Endothelial cell of umbilical vein (primary cell): Measurements from ENCODE around the gene TFDP2. TPM values are rescaled to one million over a fixed set of nuclear protein-coding genes. Genes with fewer than 3 reads are reported as not detected.

Source experiments
- BruUV-seq: library from RNA; stranded (reverse); fragments of 400-500 nt; replicated peaks from 2 replicates; lab custom pipeline; 2021; lab: Mats Ljungman, UMichigan
- CTCF ChIA-PET: fragments of 300-600, 350-600 bp; sonication (Branson Sonifier 250); formaldehyde crosslinking; loops from one replicate; lab custom pipeline; 2021; ENCODE audit warnings: antibody characterized with exemption, inconsistent platforms; lab: Charles Lee
- POLR2A ChIA-PET: fragments of 300-600, 350-600 bp; sonication (Branson Sonifier 250); formaldehyde crosslinking; loops from one replicate; lab custom pipeline; 2021; ENCODE audit warnings: antibody characterized with exemption, inconsistent platforms; lab: Charles Lee
- DNase-seq: peaks from one replicate; pipeline ENCODE4 v3.0.0-alpha.2; 2011; ENCODE audit warnings: low read depth, low spot score
- FAIRE-seq: peaks from 2 replicates; lab custom pipeline; 2011; peaks lifted over from hg19 to GRCh38; lab: Jason Lieb, UNC
- H2AFZ ChIP-seq: 2 replicates; pipeline ENCODE4 v1.6.0; 2012; ENCODE audit warnings: low read depth, low read length, control low read depth, inconsistent platforms
- H3K27ac ChIP-seq: 2 replicates; pipeline ENCODE4 v1.5.1; 2011; ENCODE audit warnings: low read depth, mild to moderate bottlenecking, control low read depth, low read length, moderate library complexity; ENCODE audit not compliant: insufficient read depth
- H3K27me3 ChIP-seq, 2 experiments: 2 replicates each; pipeline versions ENCODE4 v1.6.0 to v1.6.1; 2011; ENCODE audit warnings: low read length in 2 of 2, mixed read lengths in 1 of 2; ENCODE audit not compliant: control insufficient read depth in 2 of 2, insufficient read depth in 2 of 2
- H3K36me3 ChIP-seq, 2 experiments: 2 replicates in 1 of 2; 3 replicates in 1 of 2; pipeline ENCODE4 v1.5.1; 2011; ENCODE audit warnings: low read length in 2 of 2, mild to moderate bottlenecking in 1 of 2, moderate library complexity in 1 of 2; ENCODE audit not compliant: control insufficient read depth in 2 of 2, insufficient read depth in 2 of 2; ENCODE audit errors: extremely low read depth in 1 of 2
- H3K4me1 ChIP-seq: 3 replicates; pipeline ENCODE4 v1.5.1; 2011; ENCODE audit warnings: mild to moderate bottlenecking, low read length; ENCODE audit not compliant: control insufficient read depth, insufficient read depth; ENCODE audit errors: extremely low read depth
- H3K4me2 ChIP-seq: 2 replicates; pipeline ENCODE4 v1.6.1; 2011; ENCODE audit warnings: low read length, control low read depth, mixed read lengths; ENCODE audit not compliant: insufficient read depth
- H3K4me3 ChIP-seq, 3 experiments: fragments of 200-600 bp in 1 of 3; sonication (generic), shearing (Covaris generic) in 1 of 3; replicated peaks in 1 of 3; 2 replicates each; pipeline ENCODE4 v1.5.1; 2011 to 2016; ENCODE audit warnings: control low read depth in 3 of 3, low read length in 3 of 3, mild to moderate bottlenecking in 2 of 3, inconsistent platforms in 1 of 3, low read depth in 1 of 3, moderate library complexity in 1 of 3; ENCODE audit not compliant: insufficient read depth in 1 of 3
- H3K79me2 ChIP-seq: 2 replicates; pipeline ENCODE4 v1.6.0; 2012; ENCODE audit warnings: low read length, inconsistent platforms; ENCODE audit not compliant: control insufficient read depth, insufficient read depth
- H3K9ac ChIP-seq: replicated peaks from 2 replicates; pipeline ENCODE3; 2011; ENCODE audit warnings: low read length, control low read depth; ENCODE audit not compliant: insufficient read depth; ENCODE audit errors: extremely low read depth
- H3K9me1 ChIP-seq: replicated peaks from 3 replicates; pipeline ENCODE4 v1.6.0; 2011; ENCODE audit warnings: mild to moderate bottlenecking, low read length; ENCODE audit not compliant: control insufficient read depth, insufficient read depth; ENCODE audit errors: extremely low read depth
- H3K9me3 ChIP-seq: replicated peaks from 2 replicates; pipeline ENCODE4 v1.5.1; 2012; ENCODE audit warnings: low read length, inconsistent platforms; ENCODE audit not compliant: control insufficient read depth, insufficient read depth
- H4K20me1 ChIP-seq: replicated peaks from 2 replicates; pipeline ENCODE3; 2011; ENCODE audit warnings: mild to moderate bottlenecking, low read length; ENCODE audit not compliant: control insufficient read depth, insufficient read depth; ENCODE audit errors: extremely low read depth
- CTCF ChIP-seq, 2 donors: IDR thresholded peaks; 1 replicate in 1 of 2; 2 replicates in 1 of 2; pipeline ENCODE4 v1.5.1; 2011; ENCODE audit warnings: low read length in 2 of 2, mild to moderate bottlenecking in 2 of 2, moderate library complexity in 2 of 2, control low read depth in 1 of 2, inconsistent platforms in 1 of 2, low read depth in 1 of 2; ENCODE audit not compliant: insufficient read depth in 1 of 2; ENCODE audit errors: extremely low read depth in 1 of 2
- EZH2 ChIP-seq: IDR thresholded peaks from 2 replicates; pipeline ENCODE4 v1.6.1; 2012; ENCODE audit warnings: borderline replicate concordance, low read depth, mild to moderate bottlenecking, moderate library complexity, low read length, inconsistent platforms; ENCODE audit not compliant: severe bottlenecking
- FOS ChIP-seq: IDR thresholded peaks from 2 replicates; pipeline ENCODE4 v1.6.1; 2011; ENCODE audit warnings: mild to moderate bottlenecking, low read length, moderate library complexity, borderline replicate concordance; ENCODE audit not compliant: insufficient read depth
- GATA2 ChIP-seq: IDR thresholded peaks from 2 replicates; pipeline ENCODE4 v1.7.0; 2011; ENCODE audit warnings: low read depth, mild to moderate bottlenecking, moderate library complexity, mixed read lengths, low read length; ENCODE audit not compliant: insufficient read length, insufficient read depth
- JUN ChIP-seq: IDR thresholded peaks from 2 replicates; pipeline ENCODE4 v1.6.1; 2011; ENCODE audit warnings: borderline replicate concordance, low read depth; ENCODE audit not compliant: insufficient read length, insufficient read depth
- MAX ChIP-seq: IDR thresholded peaks from 2 replicates; pipeline ENCODE4 v1.6.1; 2011; ENCODE audit not compliant: insufficient read depth, insufficient read length
- MYC ChIP-seq: IDR thresholded peaks from one replicate; pipeline ENCODE4 v1.6.1; 2011; ENCODE audit warnings: mild to moderate bottlenecking, low read depth, low read length
- POLR2A ChIP-seq: IDR thresholded peaks from 2 replicates; pipeline ENCODE4 v1.6.1; 2012; ENCODE audit warnings: low read depth, mild to moderate bottlenecking, control low read depth, low read length
- POLR2AphosphoS5 ChIP-seq: IDR thresholded peaks from 2 replicates; pipeline ENCODE4 v1.6.1; 2012; ENCODE audit warnings: low read depth, mild to moderate bottlenecking, control low read depth, low read length, moderate library complexity; ENCODE audit not compliant: insufficient read depth
- dilution Hi-C: fragments of 300-500 bp; cut with MboI; formaldehyde crosslinking; loops from one replicate; pipeline ENCODE4 v1.15.0; 2019; ENCODE audit warnings: low sequenced_read_pairs; ENCODE audit not compliant: extremely low pct_ligation_motif_present
- intact Hi-C: fragments of 100-400 bp; cut with micrococcal nuclease; formaldehyde crosslinking; loops from one replicate; pipeline ENCODE4 v1.10.0; 2022
- polyA plus RNA-seq, 4 experiments: library from polyadenylated mRNA; depleted of rRNA in 3 of 4; stranded (reverse) in 3 of 4; unstranded in 1 of 4; fragments of >200 nt; gene quantifications; 2 replicates each; pipeline versions ENCODE4 v1.2.1 to v1.2.3, GENCODE V29; 2011 to 2012; ENCODE audit warnings: missing spikeins in 1 of 4
- total RNA-seq: library from RNA; stranded (reverse); gene quantifications from 2 replicates; pipeline ENCODE4 v1.2.3, GENCODE V29; 2021

Gene TFDP2
- total and polyA plus RNA-seq, 2 donors (not counting 3 experiments of a cell fraction or from before 2014, with no cell fraction given) = 8.5 to 21.5 TPM

- ChIA-PET POLR2A (no interaction called here), CTCF (no interaction called here)
- H3K79me2 ChIP-seq = no peaks in the 10 kb centered on the region
- dilution Hi-C loops = no loop called here
- no peak overlapping the region for H3K4me3 ChIP-seq
- no peak overlapping the region for H3K9ac ChIP-seq
- no peaks in the 10 kb centered on the region for H3K9me1 ChIP-seq
- FAIRE-seq (no peak), DNase-seq (no peak)
- H3K4me1 ChIP-seq = no peaks in the 10 kb centered on the region
- no peak overlapping the region for H3K27ac ChIP-seq
- H4K20me1 ChIP-seq = no peaks in the 10 kb centered on the region
- BruUV-seq = no TSS peak
- H3K27me3 ChIP-seq = no peaks in the 10 kb centered on the region
- H3K36me3 ChIP-seq = peaks cover 4 to 6% of the 10 kb centered on the region in 2 experiments
- no peak overlapping the region for H2AFZ ChIP-seq
- no peaks in the 10 kb centered on the region for H3K9me3 ChIP-seq
- H3K4me2 ChIP-seq = no peak overlapping the region
- intact Hi-C loops = no loop called here
- no peak for TF ChIP-seq CTCF (IDR thresholded peaks at IDR 0.05; ENCODE audit: extremely low read depth in 1 of 2, insufficient read depth in 1 of 2, low read depth in 1 of 2, low read length in 2 of 2)
- TF ChIP-seq EZH2 = no peak
- no peak for TF ChIP-seq MYC
- no peak for TF ChIP-seq GATA2
Measured at GRCh38 chr3:141921316-141921715, 228.0 kb downstream of the TFDP2 start.

- Histone ChIP-seq H3K9me3 (no peaks in the 10 kb centered on the region), H3K9ac (no peak overlapping the region), H3K4me1 (no peaks in the 10 kb centered on the region), H3K36me3 (peaks cover 4 to 10% of the 10 kb centered on the region in 2 experiments), H3K4me3 (no peak overlapping the region), H2AFZ (no peak overlapping the region), H3K27me3 (no peaks in the 10 kb centered on the region), H4K20me1 (no peaks in the 10 kb centered on the region), H3K4me2 (no peak overlapping the region), H3K27ac (no peak overlapping the region), H3K79me2 (no peaks in the 10 kb centered on the region), H3K9me1 (no peaks in the 10 kb centered on the region)
- CTCF ChIA-PET = no interaction called here
- DNase-seq = no peak
- BruUV-seq = no TSS peak
- POLR2A ChIA-PET = no interaction called here
- no peak for TF ChIP-seq POLR2A
- TF ChIP-seq CTCF (IDR thresholded peaks at IDR 0.05; ENCODE audit: extremely low read depth in 1 of 2, insufficient read depth in 1 of 2, low read depth in 1 of 2, low read length in 2 of 2) = no peak
- no peak for TF ChIP-seq EZH2
- no peak for TF ChIP-seq FOS
- no peak for TF ChIP-seq MYC
- TF ChIP-seq MAX = no peak
- no peak for TF ChIP-seq GATA2
- TF ChIP-seq POLR2AphosphoS5 = no peak
- no peak for TF ChIP-seq JUN
- no peak for FAIRE-seq
- dilution Hi-C loops (no loop called here), intact Hi-C loops (no loop called here)
Measured at GRCh38 chr3:141920701-141921100, 228.6 kb downstream of the TFDP2 start.
